ENCODE data around the gene CYBRD1.
"Not testable (repeated sequence)": the region's sequence is repeated elsewhere in the genome, so short reads cannot be mapped to it uniquely, and the experiment has no call there.

The CYBRD1 gene

DNA sequence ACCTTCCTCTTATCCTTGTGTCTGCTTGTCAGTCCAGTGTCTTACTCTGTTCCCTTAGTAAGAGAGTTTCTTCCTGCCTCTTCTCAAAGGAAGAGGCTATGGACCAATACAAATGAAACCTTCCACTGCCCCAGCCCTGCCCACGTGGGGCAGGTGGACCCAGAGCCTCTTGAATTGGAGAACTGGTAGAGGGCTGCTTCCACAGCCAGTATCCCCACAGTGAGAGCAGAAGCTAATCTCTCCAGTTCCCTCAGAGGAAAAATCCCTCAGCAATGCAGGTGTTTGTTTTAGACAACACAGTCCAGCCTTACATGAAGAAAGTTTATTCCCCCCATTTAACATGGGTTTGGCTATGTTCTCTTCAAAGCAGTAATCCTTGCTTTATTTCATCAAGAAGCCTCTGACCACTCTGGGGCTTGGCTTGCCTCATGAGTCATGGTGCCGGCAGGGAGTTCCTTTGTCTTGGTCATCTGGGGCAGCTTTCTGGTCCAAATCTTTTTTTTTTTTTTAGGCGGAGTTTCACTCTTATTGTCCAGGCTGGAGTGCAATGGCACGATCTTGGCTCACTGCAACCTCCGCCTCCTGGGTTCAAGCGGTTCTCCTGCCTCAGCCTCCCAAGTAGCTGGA lies 6.5 kb upstream of the CYBRD1 start:
- no peak for DNase-seq (ENCODE audit: extremely low read depth in 1 of 2, low read depth in 1 of 2)

DNA sequence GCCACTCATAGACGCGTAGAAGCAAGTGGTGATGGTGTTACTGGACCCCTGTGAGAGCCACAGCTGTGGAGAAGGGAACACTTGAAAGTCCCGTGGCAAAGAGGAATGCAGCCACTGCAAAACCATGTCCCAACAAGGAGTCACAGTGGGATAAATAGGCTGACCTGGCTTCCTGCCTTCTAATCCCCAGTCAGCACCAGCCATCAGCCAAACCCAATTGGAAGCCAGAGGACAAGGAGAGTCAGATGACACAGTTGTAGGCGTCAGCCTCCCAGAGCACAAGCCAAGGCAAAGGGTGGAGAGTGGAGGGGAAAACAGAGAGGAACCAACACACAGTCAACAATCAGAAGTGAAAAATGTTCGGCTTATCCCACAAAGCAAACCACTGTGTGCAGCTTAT lies 5.5 kb upstream of the CYBRD1 start:
- no peak for DNase-seq (ENCODE audit: extremely low read depth in 1 of 2, low read depth in 1 of 2)

DNA sequence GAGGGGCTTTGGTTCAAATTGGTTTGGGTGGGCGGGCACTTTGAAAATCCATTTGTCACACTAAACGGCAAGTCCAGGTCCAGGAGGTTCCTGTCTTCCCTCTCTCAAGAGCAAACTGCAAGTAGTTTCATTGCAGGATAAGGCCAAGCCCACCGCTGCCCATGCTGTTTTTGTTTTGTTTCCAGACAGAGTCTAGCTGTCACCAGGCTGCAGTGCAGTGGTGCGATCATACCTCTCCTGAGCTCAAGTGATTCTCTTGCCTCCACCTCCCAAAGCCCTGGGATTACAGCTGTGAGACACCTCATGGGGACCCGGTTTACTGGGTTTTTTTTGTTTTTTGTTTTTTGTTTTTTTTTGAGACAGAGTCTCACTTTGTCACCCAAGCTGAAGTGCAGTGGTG lies 1.8 kb upstream of the CYBRD1 start:
- DNase-seq (ENCODE audit: extremely low read depth in 1 of 2, low read depth in 1 of 2) = no peak

DNA sequence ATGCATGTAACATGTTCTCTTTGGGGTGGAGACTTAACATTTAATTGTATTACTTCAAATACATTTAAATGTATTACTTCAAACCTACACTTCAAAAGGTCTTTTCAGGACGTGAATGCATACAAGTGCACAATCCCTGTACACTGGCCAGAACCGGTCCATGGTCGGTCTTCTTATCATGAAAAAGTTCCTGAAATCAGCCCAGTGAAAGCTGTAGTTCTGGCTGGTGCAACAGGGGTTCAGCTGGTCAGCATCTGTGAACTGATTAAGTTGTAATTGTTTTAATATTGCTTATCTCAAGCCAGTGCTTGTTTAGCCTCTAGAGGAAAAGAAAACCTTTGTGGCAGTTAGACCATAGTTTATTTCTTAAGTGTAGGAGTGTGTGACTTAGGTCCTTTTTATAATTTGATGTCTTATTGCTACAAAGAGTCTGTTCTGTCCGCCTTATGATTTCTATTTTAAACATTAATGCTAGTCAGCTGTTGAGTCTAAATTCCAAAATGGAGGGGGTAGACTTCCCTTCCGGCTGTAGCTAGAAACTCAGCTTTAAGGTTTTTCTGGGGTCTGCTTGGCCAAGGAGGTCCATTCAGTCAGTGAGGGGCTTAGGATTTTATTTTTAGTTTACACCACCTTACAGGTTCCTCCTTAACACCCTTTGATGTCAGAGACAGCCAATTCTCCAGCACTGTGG lies 768 bp upstream of the CYBRD1 start:
- no peak for DNase-seq (ENCODE audit: extremely low read depth in 1 of 2, low read depth in 1 of 2)

DNA sequence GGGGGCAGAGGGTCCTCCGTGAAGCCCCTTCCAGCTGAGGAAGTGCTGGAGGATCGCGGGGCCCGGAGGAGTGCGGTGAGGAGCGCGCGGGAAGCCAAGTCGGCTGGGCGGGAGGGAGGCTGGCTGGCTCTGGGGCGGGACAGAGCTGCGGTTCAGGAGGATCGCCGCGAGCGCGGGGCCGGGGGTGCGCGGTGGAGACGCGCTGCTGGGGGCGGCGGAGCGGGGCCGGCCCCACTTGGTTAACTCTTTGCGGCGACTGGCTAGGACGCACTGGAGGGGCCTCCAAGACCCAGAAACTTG lies 464 bp downstream of the CYBRD1 start:
- DNase-seq (ENCODE audit: extremely low read depth in 1 of 2, low read depth in 1 of 2) = no peak

DNA sequence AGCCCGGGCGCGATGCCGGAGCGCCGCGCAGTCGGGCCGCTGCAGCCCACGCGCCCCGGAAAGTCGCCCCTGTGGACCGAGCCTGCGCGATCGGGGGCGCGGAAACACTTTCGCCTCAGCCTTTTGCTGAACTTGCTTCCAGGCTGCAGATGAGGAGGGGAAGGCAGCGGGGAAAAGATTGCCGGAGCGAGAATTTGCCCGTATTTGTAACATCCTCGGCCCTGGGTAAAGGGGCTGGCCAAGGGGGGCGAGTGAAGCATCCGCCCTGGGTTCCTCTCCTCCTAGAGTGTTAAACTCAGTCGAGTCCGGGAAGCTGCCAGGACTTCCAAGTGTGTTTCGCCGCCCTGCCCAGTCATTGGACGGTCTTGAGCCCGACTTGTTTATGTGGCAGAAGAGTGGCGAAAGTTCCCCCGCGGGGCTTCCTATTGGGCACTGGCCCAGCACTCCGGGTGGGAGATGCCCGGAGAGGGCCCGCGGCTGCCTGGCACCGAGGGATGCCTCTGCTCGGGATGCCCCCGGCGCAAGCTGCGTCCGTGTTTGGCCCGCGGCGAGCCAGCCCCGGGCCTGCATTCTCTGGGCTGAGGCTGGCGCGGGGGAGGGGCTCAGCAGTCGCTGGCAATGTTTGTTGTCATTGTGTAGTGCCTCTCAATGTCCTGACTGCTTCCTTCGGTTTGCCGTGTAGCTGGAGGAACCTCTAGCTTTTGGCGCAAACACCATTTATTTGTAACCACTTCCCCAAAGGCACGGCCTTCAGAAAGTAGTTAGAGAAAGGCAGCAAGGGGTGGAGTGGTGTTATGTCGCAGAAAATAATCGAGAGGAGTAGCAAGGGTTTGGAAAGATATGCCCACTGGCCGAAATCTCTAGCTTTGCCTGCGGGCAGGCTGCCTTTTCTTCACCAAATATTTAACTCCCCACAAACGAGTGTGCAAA lies 1.1 kb downstream of the CYBRD1 start:
- DNase-seq (ENCODE audit: extremely low read depth in 1 of 2, low read depth in 1 of 2) = no peak

DNA sequence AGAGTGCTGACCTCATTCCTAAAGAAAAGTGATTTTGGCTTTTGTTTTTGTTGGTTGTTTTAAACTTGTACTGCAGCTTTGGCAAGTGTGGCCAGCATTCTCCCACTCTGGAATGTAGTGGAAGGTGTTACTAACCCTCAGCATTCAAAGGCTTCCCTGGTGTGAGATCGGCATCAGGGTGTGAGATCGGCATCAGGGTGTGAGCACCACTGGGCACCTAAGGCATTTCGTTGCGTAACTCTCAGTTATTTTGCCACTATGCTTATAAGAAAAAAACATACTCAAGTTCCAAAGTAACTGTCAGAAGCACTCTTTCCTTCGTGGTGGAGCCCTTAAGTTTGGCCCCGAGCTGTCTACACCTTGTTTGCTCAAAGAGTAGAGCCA lies 1.7 kb downstream of the CYBRD1 start:
- no peak for DNase-seq (ENCODE audit: extremely low read depth in 1 of 2, low read depth in 1 of 2)

DNA sequence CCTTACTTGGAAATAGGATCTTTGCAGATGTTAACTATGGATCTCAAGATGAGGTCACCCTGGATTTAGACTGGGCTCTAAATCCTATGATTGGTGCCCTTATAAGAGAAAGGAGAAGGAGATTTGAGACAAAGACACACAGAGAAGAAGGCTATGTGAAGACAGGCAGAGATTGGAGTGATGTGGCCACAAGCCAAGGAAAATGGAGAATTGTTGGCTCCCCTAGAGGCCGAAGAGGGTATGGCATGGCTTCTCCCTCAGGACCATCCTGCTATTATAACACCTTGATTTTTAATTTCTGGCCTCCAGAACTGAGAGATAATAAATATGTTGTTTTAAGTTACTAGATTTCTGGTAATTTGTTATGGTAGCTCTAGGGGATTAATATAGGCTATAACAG lies 7.6 kb downstream of the CYBRD1 start:
- no peak for DNase-seq (ENCODE audit: extremely low read depth in 1 of 2, low read depth in 1 of 2)

DNA sequence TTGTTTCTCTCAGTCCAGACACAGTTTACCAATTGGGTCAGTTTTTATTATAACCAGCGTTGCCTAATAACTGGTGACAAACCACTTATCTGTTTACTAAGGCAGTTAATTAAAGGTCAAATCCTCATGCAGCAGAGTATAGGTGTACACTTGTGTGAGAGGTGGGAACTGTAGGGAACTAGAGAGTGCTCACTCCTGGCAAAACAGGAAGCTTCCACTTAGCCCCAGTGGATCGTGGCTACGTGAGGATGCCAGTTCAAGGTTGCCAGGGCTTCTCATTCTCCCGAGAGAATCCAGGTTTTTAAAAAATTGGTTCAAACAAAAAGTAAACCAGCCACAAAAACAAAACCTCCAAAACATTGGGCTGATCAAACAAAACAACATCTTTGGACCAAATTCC lies 8.1 kb downstream of the CYBRD1 start:
- DNase-seq (ENCODE audit: extremely low read depth in 1 of 2, low read depth in 1 of 2) = no peak

DNA sequence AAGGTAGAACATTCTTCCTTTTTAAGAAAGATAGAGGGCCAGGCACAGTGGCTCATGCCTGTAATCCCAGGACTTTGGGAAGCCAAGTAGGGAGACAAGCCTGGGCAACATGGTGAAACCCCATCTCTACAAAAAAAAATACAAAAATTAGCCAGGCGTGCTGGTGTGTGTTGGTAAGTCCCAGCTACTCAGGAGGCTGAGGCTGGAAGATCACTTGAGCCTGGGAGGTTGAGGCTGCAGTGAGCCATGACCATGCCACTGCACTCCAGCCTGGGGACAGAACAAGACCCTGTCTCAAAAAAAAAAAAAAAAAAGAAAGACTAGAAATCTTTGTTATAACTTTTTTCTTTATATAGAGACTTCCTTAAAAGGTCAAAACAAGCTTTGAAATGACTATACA lies 8.6 kb downstream of the CYBRD1 start:
- not testable (repeated sequence) for DNase-seq (ENCODE audit: extremely low read depth in 1 of 2, low read depth in 1 of 2)

DNA sequence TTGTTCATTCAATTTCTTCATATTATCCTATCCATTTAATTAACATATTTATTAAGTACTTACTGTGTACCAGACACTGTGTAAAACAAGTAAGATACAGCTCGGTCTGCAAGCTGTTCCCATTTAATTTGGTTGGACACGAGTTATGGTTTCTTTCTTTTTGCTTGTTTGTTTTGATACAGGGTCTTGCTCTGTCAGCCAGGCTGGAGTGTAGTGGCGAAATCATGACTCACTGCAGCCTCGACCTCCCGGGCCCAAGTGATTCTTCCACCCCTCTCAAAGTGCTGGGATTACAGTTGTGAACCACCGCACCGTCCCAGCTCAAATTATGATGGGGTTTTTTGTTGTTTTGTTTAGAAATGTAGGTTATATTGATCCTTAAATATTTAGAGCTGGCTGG lies 9.0 kb downstream of the CYBRD1 start:
- no peak for DNase-seq (ENCODE audit: extremely low read depth in 1 of 2, low read depth in 1 of 2)

DNA sequence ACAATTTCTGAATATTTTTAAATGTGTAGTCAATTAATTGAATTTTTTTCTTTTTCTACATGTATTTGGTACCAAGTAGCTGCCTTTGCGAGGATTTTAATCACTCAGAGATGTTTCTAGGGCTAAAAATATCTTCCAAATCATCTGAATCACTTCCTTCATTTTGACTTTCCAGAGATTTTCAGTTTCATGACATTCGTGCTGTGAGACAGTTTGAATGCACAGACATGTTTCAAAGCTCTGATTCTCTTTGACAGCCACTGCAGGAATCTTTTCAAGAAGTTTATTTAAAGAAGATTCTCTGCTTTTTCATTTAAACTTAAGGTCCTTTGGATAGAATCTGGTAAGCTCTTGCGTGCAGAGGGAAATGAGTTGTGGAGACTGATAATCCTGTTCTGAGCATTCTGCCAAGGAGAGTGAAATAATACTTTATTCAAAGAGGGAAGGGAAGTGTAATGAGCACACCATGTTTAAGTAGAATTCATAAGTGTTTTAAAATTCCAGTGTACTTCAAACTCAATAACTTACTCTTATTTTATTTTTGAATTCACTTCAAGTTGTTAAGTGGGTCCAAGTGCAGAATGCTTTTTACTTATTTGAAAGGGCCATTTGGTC lies 9.7 kb downstream of the CYBRD1 start:
- DNase-seq (ENCODE audit: extremely low read depth in 1 of 2, low read depth in 1 of 2) = no peak

DNA sequence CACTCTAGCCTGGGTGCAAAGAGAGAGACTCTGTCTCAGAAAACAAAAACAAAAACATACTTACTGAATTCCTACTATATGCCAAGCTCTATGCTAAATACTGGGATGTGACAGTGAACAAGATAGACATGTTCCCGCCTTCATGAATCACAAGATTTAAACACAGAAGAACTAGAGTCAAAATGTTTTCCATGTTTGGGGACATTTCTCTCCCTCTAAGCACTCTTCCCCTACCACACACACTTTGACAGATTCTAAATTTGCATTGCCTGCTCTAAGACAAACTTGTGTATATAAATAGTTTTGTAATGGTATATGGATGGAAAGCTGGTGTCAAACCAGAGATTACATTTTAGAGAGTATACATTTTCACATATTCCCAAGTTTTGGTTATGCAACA lies 11.1 kb downstream of the CYBRD1 start:
- no peak for DNase-seq (ENCODE audit: extremely low read depth in 1 of 2, low read depth in 1 of 2)

DNA sequence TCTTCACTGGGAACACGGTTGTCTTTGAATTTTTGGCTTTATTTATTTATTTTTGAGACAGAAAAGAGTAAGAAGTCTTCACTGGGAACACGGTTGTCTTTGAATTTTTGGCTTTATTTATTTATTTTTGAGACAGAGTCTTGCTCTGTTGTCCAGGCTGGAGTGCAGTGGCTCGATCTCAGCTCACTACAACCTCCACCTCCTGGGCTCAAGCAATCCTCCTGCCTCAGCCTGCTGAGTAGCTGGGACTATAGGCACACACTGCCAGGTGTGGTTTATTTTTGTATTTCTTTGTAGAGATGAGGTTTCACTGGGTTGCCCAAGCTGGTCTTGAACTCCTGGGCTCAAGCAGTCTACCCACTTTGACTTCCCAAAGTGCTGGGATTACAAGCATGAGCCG lies 13.3 kb downstream of the CYBRD1 start:
- not testable (repeated sequence) for DNase-seq (ENCODE audit: extremely low read depth in 1 of 2, low read depth in 1 of 2)

DNA sequence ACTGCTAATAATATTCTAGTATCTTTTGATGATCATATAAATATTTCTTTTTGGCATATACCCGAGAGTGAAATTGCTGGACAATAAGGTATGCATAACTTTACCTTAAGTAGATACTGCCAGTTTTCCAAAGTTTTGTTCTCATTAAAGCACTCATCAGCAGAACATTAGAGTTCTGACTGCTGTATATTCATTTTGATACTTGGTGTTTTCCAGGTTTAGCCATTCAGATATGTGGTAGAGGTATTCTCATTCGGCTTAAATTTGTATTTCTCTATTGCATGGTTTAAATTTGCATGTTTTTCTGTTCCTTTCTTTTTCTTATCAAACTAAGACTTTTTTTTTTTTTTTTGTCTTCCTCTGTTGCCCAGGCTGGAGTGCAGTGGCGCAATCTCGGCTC lies 18.2 kb downstream of the CYBRD1 start:
- no peak for DNase-seq (ENCODE audit: extremely low read depth in 1 of 2, low read depth in 1 of 2)

DNA sequence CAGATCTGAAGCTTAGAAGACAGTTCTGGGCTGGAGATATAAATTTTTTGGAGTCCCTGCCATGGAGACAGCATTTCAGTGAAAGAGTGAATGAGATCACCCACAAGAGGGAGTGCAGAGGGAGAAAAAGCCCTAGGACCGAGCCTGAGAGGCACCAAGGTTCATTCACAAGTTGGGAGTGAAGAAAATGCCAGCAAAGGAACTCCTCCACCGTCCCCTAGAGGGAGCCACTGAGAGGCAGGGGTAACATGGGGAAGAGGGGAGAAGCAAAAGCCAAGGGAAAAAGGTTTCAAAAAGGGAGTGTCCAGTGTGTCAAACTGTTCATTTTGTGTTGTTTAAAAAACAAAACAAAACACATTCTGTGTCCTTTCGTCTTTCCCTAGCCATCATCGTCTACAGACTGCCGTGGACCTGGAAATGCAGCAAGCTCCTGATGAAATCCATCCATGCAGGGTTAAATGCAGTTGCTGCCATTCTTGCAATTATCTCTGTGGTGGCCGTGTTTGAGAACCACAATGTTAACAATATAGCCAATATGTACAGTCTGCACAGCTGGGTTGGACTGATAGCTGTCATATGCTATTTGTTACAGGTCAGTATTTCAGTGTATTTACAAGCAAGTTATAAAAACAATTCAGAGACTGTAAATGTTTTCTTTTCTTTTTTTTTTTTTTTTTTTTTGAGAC lies 19.1 kb downstream of the CYBRD1 start:
- no peak for DNase-seq (ENCODE audit: extremely low read depth in 1 of 2, low read depth in 1 of 2)

DNA sequence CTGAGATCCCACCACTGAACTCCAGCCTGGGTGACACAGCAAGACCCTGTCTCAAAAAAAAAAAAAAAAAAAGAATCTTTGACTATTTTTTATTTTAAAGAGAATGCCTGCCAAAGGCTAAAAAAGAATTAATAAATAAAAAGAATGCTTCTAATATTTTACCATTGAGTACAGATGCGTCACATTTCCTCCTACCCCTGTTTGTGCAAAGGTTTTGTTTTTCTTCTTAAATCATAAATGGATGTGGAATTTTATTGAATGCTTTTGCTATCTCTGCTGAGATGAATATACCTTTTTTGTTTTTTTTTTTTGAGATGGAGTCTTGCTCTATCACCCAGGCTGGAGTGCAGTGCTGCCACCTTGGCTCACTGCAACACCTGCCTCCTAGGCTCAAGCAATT lies 22.8 kb downstream of the CYBRD1 start:
- DNase-seq (ENCODE audit: extremely low read depth in 1 of 2, low read depth in 1 of 2) = no peak

DNA sequence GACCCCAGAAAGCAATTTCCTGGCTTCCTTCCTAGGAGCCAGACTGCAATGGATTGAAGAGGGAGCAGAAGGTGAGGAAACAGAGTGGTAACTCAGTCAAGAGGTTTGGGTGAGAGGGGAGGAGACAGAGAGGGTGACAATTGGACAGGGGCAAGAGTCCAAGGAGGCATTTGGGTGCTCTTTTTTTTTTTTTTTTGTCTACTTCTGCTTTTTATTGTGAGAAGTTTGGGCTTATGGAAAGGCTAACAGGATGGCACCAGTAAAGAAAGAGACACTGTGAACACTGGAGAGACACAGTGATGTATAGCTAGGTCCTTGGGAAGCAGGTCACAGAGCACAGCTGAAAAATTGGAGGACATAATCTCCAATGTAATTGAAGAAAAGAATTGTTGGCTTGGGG lies 25.0 kb downstream of the CYBRD1 start:
- no peak for DNase-seq (ENCODE audit: extremely low read depth in 1 of 2, low read depth in 1 of 2)

DNA sequence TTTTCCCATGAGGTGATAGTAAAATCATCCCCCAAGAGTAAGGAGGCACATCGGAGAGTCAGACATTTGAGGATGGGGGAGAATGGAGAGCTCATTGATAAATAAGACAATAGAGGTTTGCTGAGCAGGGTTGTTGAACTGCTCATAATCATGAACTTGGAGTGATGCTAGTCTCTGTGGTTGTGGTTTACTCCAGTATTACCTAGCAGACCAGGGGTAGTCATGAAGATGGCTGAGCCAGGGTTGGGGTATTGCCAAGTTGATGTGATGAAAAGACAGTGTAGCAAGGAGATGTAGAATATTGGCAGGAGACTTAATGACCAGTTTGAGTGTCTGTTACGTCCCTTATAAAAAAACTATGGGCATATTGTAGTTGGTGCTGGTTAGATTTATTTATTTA lies 25.4 kb downstream of the CYBRD1 start:
- DNase-seq (ENCODE audit: extremely low read depth in 1 of 2, low read depth in 1 of 2) = no peak

DNA sequence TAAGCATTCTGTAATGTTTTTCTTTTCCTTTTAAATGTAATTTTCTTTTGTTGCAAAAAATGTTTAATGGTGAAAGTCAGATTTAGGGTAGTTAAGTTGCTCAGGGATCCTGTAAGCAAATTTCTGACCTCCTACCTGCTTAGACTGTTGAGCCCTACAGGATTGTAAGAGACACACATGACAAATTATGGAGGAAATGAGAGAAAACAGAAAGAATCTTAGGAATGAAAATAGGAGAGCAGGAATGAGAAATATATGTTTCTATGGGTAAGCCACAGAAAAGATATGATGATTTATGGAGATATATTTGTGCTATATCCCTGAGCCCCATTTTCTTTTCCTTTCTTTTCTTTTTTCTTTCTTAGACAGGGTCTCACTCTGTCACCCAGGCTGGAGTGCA lies 28.3 kb downstream of the CYBRD1 start:
- DNase-seq (ENCODE audit: extremely low read depth in 1 of 2, low read depth in 1 of 2) = no peak

DNA sequence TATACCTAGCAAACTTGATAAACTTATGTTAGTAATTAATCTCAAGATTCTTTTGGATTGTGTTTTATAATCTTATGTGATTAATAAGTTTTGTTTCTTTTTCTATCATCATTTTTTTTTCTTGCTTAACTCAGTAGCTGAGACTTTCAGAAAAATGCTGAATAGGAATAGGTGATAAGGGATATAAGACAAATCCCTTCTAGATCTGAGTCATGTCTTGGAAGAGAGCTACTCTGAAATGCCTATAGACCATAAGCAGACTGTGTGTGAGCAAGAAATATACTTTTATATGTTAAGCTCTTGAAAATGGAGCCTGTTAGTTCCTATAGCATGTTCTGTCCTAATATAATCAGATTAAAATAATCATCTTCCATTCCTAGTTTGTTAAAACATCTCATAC lies 29.6 kb downstream of the CYBRD1 start:
- no peak for DNase-seq (ENCODE audit: extremely low read depth in 1 of 2, low read depth in 1 of 2)
